ENCODE data around the gene DENND2D. TPM values are rescaled to one million over a fixed set of nuclear protein-coding genes. Genes with fewer than 3 reads are reported as not detected.

Gene DENND2D
- total RNA-seq, 2 donors from 2014 or later = 25.4 to 37.2 TPM

DNA sequence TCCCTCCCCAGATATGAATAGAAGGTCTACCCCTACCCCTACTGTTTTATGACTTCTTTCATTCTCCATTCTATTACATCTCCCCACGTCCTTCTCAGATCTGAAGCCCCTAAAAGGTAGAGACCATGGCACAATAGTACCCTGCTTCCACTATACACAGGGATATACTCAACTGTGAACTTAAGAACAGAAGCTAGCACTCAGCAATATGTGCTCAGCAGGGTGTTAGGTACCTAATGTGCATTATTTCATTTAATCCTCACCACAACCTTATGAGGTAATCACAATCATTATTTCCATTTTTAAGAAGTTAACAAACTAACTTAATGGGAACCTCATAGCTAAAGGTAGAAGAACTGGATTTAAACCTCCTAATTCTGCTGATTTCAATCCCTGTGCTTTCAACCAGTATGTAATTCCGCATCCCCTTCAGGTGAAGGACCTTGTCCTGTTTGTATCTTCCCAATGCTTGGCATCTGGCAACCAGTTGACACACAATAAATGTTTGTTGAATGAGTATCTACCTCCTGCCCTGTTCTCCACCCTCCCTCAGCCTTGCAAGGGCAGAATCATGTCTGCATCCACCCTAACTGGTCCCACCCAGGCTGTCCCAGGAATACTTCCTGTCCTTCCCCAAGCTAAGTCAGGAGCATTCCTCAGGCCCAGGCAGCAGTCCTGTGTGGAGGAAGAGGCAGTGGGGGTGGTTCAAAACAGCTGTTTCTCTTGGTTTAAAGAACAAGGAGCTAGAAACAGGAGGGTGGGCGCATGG is 6.5 kb downstream of the DENND2D start:
- H3K27ac ChIP-seq = no peak overlapping the region
- no peaks in the 10 kb centered on the region for H3K9me3 ChIP-seq
- TF ChIP-seq POLR2A (IDR thresholded peaks at IDR 0.05) = no peak
- no peak for TF ChIP-seq POLR2AphosphoS5 (IDR thresholded peaks at IDR 0.05)
- TF ChIP-seq CTCF (IDR thresholded peaks at IDR 0.05) = no peak
- intact Hi-C loops (cut with DNase I) = no loop called here
- no peaks in the 10 kb centered on the region for H3K27me3 ChIP-seq (replicated peaks; ENCODE audit: insufficient read depth)
- H3K4me3 ChIP-seq = no peak overlapping the region
- 93% methylated on average over 3 of the region's 3 CpGs for WGBS
- H3K4me1 ChIP-seq (replicated peaks) = no peaks in the 10 kb centered on the region
- no peaks in the 10 kb centered on the region for H3K36me3 ChIP-seq
- DNase-seq (ENCODE audit: low spot score) = no peak

DNA sequence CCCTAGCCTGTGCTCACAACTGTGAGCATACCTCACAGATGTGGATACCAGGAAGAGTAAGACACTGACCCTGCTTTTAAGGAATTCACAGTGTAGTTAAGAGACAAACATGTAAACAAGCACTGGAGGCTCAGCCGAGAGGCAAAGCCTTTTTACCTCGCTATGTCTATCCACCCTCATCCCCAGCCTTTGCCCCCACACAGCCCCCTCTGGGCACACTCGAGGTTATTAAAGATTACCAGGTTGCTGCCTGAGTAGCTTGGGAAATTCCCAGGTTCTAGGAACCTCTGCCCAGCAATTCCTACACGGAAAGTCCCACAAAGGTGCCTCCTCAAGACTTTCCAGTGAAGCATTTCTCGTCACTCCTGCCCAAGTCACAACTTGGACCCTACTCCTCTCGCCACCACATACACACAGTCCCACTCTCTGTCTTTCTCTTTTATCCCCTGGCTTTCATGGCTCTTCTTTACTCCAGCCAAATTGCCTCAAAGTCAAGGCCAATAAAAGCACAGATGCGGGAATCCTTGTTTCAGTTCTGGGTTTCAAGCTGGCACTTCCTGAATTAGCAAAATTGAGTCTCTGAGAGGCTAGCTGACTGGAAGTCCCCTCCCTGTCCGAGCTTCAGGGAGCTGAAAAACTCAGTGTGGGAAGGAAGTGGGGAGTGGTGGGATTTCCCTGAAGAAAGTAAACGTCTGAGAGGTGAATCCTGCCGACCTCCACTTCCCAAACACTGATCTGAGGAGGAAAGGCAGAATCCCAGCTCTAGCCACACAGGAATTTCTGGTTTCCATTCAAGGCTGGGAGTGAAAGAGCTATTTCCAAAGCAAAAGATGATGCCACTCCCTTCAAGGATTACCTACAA is 7.6 kb downstream of the DENND2D start:
- WGBS = 28% methylated on average over 10 of the region's 10 CpGs
- TF ChIP-seq POLR2A (IDR thresholded peaks at IDR 0.05) (no peak), POLR2AphosphoS5 (IDR thresholded peaks at IDR 0.05) (no peak), CTCF (IDR thresholded peaks at IDR 0.05) (no peak)
- Histone ChIP-seq H3K36me3 (no peaks in the 10 kb centered on the region), H3K9me3 (no peaks in the 10 kb centered on the region), H3K4me3 (no peak overlapping the region), H3K27ac (no peak overlapping the region), H3K4me1 (replicated peaks) (no peaks in the 10 kb centered on the region), H3K27me3 (replicated peaks; ENCODE audit: insufficient read depth) (no peaks in the 10 kb centered on the region)
- DNase-seq (ENCODE audit: low spot score) = no peak
- intact Hi-C loops (cut with DNase I) = no loop called here

DNA sequence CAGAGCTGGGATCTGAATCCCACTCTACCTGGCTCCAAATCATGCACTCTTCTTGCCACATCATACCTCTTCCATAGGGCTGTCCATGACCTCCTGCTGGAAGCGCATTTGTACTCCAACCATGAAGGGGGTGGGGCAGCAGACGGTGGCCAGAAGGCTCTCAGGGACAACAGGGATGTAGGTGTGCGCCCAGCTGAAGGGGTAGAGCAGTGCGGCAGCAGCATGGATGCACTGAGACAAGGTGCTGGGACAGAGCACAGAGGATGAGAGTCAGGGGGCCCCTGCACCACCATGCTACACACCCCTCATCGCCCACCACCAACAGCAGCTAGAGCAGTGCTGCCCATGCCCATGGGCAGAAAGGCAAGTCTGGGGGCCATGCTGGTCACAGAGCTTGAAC is 8.4 kb downstream of the DENND2D start:
- H3K36me3 ChIP-seq = peaks cover 0 to under 1% of the 10 kb centered on the region in 2 donors
- WGBS = 95% methylated on average over 5 of the region's 5 CpGs
- no peaks in the 10 kb centered on the region for H3K27me3 ChIP-seq (replicated peaks; ENCODE audit: insufficient read depth)
- no peak overlapping the region for H3K27ac ChIP-seq
- TF ChIP-seq CTCF (IDR thresholded peaks at IDR 0.05) = no peak
- no peaks in the 10 kb centered on the region for H3K4me1 ChIP-seq (replicated peaks)
- no peaks in the 10 kb centered on the region for H3K9me3 ChIP-seq
- DNase-seq (ENCODE audit: low spot score) = no peak
- no peak overlapping the region for H3K4me3 ChIP-seq
- intact Hi-C loops (cut with DNase I) = no loop called here

DNA sequence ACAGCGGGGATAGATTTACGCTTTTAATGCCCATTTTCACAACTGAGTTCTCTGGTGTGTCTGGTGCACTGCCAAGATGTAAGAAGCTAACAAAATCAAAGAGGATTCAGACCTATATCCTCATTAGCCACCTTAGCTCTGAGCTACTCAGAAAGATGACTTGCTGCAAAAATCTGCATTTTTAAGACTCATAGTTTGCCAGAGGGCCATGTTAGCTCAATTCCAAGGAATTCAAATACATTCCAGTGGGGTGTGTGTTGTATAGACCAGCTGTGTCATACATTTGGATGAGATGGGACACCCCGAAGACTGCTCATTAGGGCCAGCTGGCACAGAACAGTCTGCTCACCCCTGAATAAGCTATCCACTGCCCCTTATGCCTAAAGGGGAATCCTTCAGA is 8.9 kb downstream of the DENND2D start:
- H3K4me1 ChIP-seq (replicated peaks) = no peaks in the 10 kb centered on the region
- H3K27me3 ChIP-seq (replicated peaks; ENCODE audit: insufficient read depth) = no peaks in the 10 kb centered on the region
- no peak overlapping the region for H3K4me3 ChIP-seq
- no peak overlapping the region for H3K27ac ChIP-seq
- no peaks in the 10 kb centered on the region for H3K9me3 ChIP-seq
- intact Hi-C loops (cut with DNase I) = no loop called here
- TF ChIP-seq POLR2AphosphoS5 (IDR thresholded peaks at IDR 0.05) (no peak), CTCF (IDR thresholded peaks at IDR 0.05) (no peak)
- DNase-seq (ENCODE audit: low spot score) = no peak
- 49% methylated on average over 3 of the region's 3 CpGs for WGBS
- peaks cover 0 to 6% of the 10 kb centered on the region in 2 donors for H3K36me3 ChIP-seq
